ENCODE data around the gene KSR1. TPM values are rescaled to one million over a fixed set of nuclear protein-coding genes. Genes with fewer than 3 reads are reported as not detected.

KSR1 gene
- total and polyA plus RNA-seq, 10 of the 15 experiments (the other 5 are each of a cell fraction or from before 2014, with no cell fraction given), result 0.97 to 66.6 (median 22.9) TPM

DNA sequence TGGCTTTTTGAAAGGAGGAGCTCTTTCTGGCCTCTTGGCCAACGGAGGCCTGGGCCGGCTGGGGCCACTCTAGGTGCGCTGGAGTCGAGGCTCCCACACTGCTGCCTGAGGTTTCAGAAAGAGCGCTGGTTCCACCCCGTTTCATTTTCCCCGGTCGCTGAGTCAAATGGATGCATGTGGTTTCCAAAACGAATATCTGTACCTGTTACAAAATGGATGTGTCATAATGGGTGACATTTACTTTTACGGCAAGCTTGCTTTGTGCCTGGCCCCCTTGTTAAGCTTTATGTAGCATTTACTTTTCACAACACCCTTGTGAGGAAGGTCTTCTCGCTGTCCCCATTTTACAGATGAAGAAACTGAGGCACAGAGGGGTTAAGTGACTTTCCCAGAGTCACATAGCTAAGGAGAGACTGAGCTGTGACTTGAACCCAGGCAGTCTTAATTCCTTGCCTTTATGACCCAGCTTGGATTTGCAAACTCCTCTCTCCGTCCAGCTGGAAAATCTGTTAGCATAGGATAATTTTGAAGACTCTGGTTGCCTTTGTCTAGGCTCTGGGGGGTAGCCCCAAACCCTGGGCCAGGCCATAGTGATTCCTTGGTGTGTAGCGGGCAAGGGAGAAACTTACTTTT is 10.6 kb downstream of the KSR1 start (continued):
- TF ChIP-seq, protein P1, sequence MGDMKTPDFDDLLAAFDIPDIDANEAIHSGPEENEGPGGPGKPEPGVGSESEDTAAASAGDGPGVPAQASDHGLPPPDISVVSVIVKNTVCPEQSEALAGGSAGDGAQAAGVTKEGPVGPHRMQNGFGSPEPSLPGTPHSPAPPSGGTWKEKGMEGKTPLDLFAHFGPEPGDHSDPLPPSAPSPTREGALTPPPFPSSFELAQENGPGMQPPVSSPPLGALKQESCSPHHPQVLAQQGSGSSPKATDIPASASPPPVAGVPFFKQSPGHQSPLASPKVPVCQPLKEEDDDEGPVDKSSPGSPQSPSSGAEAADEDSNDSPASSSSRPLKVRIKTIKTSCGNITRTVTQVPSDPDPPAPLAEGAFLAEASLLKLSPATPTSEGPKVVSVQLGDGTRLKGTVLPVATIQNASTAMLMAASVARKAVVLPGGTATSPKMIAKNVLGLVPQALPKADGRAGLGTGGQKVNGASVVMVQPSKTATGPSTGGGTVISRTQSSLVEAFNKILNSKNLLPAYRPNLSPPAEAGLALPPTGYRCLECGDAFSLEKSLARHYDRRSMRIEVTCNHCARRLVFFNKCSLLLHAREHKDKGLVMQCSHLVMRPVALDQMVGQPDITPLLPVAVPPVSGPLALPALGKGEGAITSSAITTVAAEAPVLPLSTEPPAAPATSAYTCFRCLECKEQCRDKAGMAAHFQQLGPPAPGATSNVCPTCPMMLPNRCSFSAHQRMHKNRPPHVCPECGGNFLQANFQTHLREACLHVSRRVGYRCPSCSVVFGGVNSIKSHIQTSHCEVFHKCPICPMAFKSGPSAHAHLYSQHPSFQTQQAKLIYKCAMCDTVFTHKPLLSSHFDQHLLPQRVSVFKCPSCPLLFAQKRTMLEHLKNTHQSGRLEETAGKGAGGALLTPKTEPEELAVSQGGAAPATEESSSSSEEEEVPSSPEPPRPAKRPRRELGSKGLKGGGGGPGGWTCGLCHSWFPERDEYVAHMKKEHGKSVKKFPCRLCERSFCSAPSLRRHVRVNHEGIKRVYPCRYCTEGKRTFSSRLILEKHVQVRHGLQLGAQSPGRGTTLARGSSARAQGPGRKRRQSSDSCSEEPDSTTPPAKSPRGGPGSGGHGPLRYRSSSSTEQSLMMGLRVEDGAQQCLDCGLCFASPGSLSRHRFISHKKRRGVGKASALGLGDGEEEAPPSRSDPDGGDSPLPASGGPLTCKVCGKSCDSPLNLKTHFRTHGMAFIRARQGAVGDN (IDR thresholded peaks at IDR 0.05), result peak; percentile 75; the same call in 1 of the 2 replicates
- TF ChIP-seq SREBF2 (IDR thresholded peaks at IDR 0.05; ENCODE audit: low read length), result no peak
- peak; percentile 88 for TF ChIP-seq BCL11A (IDR thresholded peaks at IDR 0.05; ENCODE audit: low read depth, low read length)
- TF ChIP-seq TCF3 (IDR thresholded peaks at IDR 0.05; ENCODE audit: borderline replicate concordance, insufficient read depth, low read depth, low read length), result peak; percentile 55; the same call in 1 of the 2 replicates
- peak; percentile 97 for TF ChIP-seq EED (IDR thresholded peaks at IDR 0.05; ENCODE audit: low read depth)
- no peak for TF ChIP-seq TCF7 (IDR thresholded peaks at IDR 0.05; ENCODE audit: borderline replicate concordance)
- TF ChIP-seq, protein P2, sequence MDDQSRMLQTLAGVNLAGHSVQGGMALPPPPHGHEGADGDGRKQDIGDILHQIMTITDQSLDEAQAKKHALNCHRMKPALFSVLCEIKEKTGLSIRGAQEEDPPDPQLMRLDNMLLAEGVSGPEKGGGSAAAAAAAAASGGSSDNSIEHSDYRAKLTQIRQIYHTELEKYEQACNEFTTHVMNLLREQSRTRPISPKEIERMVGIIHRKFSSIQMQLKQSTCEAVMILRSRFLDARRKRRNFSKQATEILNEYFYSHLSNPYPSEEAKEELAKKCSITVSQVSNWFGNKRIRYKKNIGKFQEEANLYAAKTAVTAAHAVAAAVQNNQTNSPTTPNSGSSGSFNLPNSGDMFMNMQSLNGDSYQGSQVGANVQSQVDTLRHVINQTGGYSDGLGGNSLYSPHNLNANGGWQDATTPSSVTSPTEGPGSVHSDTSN (IDR thresholded peaks at IDR 0.05; ENCODE audit: insufficient replicate concordance, low read depth, low read length), result peak; percentile 23
- peak; percentile 90 for TF ChIP-seq NFIC (IDR thresholded peaks at IDR 0.05; ENCODE audit: low read depth, low read length)
- 0 out of 2 replicates have a peak, but pooled peaks have one; percentile 65 for TF ChIP-seq MEF2A (IDR thresholded peaks at IDR 0.05; ENCODE audit: insufficient read depth, low read depth, low read length)
- TF ChIP-seq MTA2 (IDR thresholded peaks at IDR 0.05; ENCODE audit: low read depth), result peak; percentile 83; the same call in 1 of the 2 replicates
- TF ChIP-seq FOXK2 (IDR thresholded peaks at IDR 0.05), result no peak
- no peak for TF ChIP-seq KDM1A (IDR thresholded peaks at IDR 0.05; ENCODE audit: borderline replicate concordance)
- peak in 1 of 2 experiments; percentile 47; a peak in 1 of 4 replicates for TF ChIP-seq SRF (IDR thresholded peaks at IDR 0.05; ENCODE audit: low read depth in 2 of 2, low read length in 2 of 2)
- TF ChIP-seq MTA3 (IDR thresholded peaks at IDR 0.05; ENCODE audit: borderline replicate concordance, low read length), result 0 out of 2 replicates have a peak, but pooled peaks have one; percentile 47
- TF ChIP-seq SPI1 (IDR thresholded peaks at IDR 0.05; ENCODE audit: borderline replicate concordance, insufficient read depth, low read depth, low read length), result no peak
- no peak for TF ChIP-seq ASH2L (IDR thresholded peaks at IDR 0.05; ENCODE audit: borderline replicate concordance, low read depth)
- TF ChIP-seq, protein P3, sequence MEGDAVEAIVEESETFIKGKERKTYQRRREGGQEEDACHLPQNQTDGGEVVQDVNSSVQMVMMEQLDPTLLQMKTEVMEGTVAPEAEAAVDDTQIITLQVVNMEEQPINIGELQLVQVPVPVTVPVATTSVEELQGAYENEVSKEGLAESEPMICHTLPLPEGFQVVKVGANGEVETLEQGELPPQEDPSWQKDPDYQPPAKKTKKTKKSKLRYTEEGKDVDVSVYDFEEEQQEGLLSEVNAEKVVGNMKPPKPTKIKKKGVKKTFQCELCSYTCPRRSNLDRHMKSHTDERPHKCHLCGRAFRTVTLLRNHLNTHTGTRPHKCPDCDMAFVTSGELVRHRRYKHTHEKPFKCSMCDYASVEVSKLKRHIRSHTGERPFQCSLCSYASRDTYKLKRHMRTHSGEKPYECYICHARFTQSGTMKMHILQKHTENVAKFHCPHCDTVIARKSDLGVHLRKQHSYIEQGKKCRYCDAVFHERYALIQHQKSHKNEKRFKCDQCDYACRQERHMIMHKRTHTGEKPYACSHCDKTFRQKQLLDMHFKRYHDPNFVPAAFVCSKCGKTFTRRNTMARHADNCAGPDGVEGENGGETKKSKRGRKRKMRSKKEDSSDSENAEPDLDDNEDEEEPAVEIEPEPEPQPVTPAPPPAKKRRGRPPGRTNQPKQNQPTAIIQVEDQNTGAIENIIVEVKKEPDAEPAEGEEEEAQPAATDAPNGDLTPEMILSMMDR (IDR thresholded peaks at IDR 0.05 in 2 of 3, conservative IDR thresholded peaks at IDR 0.05 in 1 of 3; ENCODE audit: control insufficient read depth in 2 of 3, extremely low read depth in 1 of 3, insufficient read depth in 1 of 3, low read depth in 3 of 3, low read length in 3 of 3), result 0 out of 6 replicates have a peak, but pooled peaks of 1 of the 3 experiments have one; percentile 4
- 0 out of 2 replicates have a peak, but pooled peaks have one; percentile 15 for TF ChIP-seq ZNF207 (IDR thresholded peaks at IDR 0.05; ENCODE audit: borderline replicate concordance)
- peak; percentile 79 for TF ChIP-seq MEF2B (IDR thresholded peaks at IDR 0.05; ENCODE audit: partially characterized antibody, poor library complexity, severe bottlenecking)
- no peak for TF ChIP-seq KAT2A (conservative IDR thresholded peaks at IDR 0.05; ENCODE audit: control insufficient read depth, low read depth, low read length)
- TF ChIP-seq PAX5 (IDR thresholded peaks at IDR 0.05; ENCODE audit: borderline replicate concordance, low read depth, low read length), result peak; percentile 97
- no peak for TF ChIP-seq FOS (IDR thresholded peaks at IDR 0.05; ENCODE audit: borderline replicate concordance, extremely low read depth, insufficient read length)
- peak; percentile 49; the same call in 1 of the 2 replicates for TF ChIP-seq TAF1 (IDR thresholded peaks at IDR 0.05; ENCODE audit: borderline replicate concordance, low read depth, low read length)

Data from GM12878 (cell line).